Panc1 (cell line): ENCODE results near the gene OR2V1.
"Not testable (repeated sequence)": the region's sequence is repeated elsewhere in the genome, so short reads cannot be mapped to it uniquely, and the experiment has no call there.

Experiments
- CTCF ChIP-seq: fragments of 450-650 bp; IDR thresholded peaks from 2 replicates; pipeline ENCODE4 v1.5.1; 2017; ENCODE audit warnings: mild to moderate bottlenecking
- POLR2AphosphoS5 ChIP-seq: IDR thresholded peaks from 2 replicates; pipeline ENCODE4 v1.6.1; 2012; ENCODE audit warnings: mild to moderate bottlenecking, low read depth, low read length, moderate library complexity
- SIN3A ChIP-seq: IDR thresholded peaks from 2 replicates; pipeline ENCODE4 v1.6.1; 2012; ENCODE audit warnings: low read depth, mild to moderate bottlenecking, low read length, moderate library complexity, borderline replicate concordance; ENCODE audit not compliant: insufficient read depth

GRCh38 chr5:181097383-181097753 is 33.6 kb downstream of the OR2V1 start:
- not testable (repeated sequence) for TF ChIP-seq CTCF, POLR2AphosphoS5, SIN3A
